Fibroblast of peridontal ligament (primary cell): Measurements from ENCODE around the gene MAMDC2.
A peak's percentile ranks its signal among the peaks of the same experiment; 100 is the strongest.
"Not testable (repeated sequence)": the region's sequence is repeated elsewhere in the genome, so short reads cannot be mapped to it uniquely, and the experiment has no call there.

Experiments
- DNase-seq: peaks from one replicate; pipeline ENCODE4 v3.0.0-alpha.2; 2010; ENCODE audit errors: extremely low read depth

The MAMDC2 gene

DNA sequence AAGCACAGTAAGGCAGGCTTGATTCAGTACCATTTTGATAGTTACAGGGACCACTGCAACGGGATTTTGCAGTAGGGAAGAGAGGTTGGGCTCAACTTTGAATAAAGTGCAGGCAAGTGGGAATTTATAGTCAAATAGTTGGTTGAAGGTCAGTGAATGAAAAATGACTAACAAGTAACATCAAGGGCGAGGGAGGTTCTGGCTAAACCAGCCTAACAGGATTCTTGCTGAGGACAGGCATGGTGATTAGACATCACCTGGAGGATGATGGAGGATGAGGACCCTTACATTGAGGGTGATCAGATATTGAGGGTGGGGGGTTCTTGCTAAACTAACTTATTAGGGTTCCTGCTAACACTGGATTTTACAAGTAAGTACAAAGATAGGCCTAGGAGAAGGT, 149.1 kb downstream of the MAMDC2 start:
- no peak for DNase-seq

DNA sequence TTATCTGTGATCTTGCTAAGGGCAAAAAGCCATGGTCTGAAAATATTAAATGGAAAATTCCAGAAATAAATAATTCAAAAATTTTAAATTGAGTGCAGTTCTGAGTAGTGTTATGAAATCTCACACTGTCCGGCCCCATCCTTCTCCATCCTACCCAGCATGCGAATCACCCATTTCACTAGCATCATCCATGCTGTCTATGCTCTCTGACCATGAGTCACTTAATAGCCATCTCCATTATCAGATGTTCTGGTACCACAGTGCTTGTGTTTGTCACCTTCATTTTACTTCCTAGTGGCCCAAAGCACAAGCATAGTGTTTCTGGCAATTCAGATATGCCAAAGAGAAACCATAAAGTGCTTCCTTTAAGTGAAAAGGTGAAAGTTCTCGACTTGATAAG, 151.8 kb downstream of the MAMDC2 start:
- DNase-seq, result no peak

DNA sequence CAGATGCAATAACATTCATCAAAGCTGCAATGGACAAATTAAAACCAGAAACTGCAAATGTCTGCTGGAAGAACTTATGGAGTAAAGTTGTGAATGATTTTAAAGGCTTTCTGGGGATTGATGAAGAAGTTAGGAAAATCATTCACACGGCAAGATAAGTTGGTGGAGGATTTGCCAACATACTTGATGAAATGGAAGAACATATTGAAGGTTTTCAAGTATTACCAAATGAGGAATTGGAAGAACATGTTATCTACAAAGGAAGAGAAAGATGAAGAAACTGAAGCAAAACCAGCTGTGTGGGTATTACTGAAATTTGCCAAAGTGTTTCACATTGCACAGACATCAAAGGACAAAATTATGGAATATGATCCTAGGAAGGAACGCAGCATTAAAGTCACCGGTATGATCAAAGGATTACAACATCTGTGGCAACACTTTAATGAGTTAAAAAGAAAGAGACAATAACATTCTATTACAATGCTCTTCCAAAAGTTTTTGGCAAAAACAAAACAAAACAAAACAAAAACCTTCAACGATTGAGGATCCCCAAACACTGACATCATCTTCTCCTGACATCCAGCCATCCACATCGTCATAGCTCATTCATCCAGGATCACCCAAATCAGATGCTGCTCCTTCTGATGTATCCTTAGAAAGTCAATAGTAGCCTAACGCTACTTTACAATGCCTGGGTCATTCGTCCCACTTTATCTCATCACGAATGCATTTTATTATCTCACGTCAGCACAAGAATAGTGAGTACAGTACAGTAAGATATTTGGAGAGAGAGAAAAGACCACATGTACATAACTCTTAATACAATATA, 153.8 kb downstream of the MAMDC2 start:
- DNase-seq, result no peak

DNA sequence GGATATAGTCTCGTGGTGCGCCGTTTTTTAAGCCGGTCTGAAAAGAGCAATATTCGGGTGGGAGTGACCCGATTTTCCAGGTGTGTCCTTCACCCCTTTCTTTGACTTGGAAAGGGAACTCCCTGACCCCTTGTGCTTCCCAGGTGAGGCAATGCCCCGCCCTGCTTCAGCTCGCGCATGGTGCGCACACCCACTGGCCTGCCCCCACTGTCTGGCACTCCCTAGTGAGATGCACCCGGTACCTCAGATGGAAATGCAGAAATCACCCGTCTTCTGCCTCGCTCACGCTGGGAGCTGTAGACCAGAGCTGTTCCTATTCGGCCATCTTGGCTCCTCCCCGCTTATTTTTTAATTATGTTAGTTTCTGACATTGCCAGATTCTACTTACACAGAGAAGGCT, 161.1 kb downstream of the MAMDC2 start:
- DNase-seq, result not testable (repeated sequence)

DNA sequence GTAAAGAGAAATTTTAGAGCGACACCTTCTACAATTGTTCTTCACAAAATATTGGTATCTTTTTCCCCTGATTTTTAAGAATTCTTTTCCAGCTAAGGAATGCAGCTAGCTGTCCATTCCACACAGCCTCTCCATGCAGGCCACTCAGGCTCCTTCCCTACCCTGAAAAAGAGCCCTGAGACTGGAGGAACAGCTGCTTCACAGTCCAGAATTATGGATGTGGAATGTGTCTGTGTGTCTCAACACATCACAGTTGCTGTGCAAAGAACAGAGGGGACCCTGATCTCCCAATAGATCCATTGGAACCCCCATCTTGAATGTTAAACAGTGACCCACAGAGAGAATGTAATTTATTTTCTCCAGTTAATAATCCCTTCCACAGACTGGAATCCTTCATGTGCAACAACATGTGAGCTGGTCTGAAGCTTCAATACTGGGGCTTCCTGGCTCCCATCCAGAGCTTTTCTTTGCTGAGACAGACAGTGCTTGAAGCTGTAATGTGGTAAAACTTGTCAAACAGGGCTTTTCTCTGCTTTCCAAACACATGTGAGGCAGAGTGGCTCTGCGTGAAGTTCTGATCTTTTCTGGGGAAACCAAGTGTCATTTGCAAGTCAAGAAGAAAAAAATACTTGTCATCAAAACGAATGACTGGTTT, 161.8 kb downstream of the MAMDC2 start:
- no peak for DNase-seq

DNA sequence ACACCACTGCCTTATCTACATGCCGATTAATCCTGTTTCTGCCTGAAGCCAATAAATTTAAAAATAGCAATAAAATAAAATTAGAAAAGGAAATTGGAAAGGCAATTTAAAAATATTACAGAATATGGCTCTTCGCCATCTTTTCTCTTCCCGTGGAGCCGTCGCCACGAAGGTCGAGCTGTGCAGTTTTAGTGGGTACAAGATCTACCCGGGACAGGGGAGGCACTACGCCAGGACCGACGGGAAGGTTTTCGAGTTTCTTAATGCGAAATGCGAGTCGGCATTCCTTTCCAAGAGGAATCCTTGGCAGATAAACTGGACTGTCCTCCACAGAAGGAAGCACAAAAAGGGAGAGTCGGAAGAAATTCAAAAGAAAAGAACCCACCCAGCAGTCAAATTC, 173.4 kb downstream of the MAMDC2 start:
- no peak for DNase-seq

DNA sequence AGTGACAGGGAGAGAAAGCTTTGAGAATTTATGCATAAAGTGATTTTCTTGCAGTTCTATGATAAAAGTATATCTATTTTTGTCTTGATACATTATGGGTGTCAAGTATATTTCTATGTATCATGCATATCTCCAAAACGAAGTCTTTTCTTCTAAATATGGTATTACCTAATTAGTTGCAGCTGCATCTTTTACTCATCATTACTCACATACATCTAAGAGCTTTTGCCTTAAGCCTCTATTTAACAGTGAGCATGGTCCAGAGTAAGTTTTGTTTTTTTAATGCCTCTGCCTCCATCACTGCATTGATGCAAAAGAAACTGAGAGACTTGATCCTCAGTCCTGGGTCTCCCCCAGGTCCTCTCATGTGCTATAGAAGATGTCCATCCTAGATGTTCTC, 175.1 kb downstream of the MAMDC2 start:
- DNase-seq, result peak; percentile 80

DNA sequence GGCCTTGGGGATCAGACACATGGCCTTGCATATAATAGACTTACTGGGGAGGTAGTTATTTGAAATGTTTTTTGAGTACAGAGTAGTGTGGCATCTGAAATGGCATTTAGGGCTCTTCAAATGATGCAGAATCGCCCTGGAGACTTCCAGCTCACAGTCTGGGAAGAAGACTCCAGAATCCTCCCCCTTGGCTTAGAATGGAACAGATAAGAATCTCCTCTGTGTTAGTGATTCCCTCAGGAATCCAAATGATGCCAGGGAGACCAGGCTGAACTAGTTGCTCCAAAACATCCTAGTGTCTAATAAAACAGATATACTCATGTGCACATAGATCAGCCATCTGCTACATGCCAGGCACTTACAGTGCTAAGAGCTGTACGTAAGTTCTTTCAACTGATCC, 176.6 kb downstream of the MAMDC2 start:
- DNase-seq, result no peak

DNA sequence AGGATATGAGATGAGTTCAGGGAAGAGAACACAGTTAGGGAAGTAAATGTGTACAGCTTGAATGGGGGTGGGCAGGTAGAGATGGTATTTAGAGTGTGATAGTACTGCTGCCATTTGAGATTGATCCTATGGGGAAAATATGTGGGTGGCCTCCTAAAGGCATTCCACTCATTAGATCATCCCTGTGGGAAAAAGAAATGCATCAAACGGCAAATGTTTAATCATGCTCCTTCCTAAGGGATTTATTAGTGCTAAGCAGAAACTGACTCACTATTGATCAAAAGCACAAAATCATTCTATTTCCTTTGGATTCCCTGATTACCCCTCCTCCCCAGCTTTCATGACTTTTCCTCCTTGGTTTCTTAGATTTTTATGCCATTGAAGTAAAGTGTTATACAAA, 178.7 kb downstream of the MAMDC2 start:
- no peak for DNase-seq

DNA sequence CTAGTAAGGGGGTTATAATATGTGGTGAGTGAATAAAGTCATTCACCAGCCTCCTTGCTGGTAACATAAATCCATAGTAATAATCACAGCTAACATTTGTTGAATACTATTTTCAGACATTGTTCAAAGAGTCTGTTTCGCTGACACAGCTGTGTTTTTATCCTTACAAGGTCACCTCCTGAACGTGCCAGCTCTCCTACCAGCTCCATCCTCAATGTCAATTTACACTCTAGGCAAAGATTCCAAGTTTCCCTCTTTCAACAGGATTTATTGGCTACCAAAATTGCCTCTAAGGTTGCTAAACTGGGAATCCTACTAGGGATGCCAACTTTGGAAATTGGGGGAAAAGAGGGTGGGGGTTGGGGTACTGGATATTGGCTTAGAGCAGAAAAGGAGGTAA, 184.5 kb downstream of the MAMDC2 start:
- DNase-seq, result no peak

DNA sequence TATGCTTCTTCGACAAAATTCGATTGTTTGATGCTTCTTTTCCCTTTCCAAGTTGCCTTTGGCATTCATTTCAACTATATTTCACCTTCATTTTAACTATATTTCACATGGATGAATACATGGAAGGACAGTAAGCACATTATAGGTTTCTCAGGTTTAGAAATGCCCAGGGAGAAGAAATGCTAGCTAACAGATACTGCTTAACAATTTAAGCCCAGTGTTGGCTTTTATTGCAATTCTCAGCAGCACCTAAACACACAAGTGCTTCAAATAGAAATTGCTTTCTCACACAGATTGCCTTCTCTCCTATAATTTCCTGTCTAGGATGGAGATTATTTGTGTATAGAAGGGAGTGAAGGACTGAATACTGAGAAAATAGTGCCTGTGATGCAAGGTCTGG, 185.0 kb downstream of the MAMDC2 start:
- DNase-seq, result no peak

DNA sequence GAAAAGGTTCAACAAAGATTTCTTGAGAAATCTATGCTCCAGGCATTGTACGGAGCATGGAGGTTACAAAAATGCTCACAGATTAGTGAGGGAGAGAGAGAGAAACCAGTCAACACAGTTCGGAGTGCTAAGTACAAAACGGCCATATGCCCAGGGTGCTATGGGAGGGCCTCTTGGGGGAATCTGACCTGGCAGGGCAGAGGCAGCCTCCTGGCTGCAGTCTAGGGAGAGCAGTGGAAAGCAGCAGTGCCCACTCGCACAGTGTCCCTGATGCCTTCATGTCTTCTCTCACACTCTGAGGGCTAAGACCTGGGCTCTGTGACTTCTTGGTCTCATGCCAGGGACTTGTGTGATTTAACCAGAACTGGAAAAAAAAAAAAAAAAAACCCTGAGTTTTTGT, 185.4 kb downstream of the MAMDC2 start:
- no peak for DNase-seq

DNA sequence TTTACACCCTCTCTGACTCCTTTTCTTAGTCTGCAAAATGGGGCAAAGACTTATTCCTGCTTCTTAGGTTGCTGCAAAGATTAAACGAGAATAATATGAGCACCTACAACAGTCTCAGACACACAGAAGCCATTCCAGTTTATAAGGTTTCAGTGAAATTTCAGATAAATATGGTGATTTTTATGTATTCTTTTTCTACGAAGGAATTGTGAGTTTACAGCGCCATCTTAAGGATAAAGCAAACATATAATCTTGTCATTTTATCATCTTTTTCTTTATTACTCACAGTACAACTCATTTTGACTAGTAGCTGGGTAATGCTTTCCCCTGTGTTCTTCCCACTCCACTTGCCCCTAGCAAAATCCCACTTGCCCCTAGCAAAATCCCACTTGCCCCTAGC, 185.9 kb downstream of the MAMDC2 start:
- peak; percentile 77 for DNase-seq

DNA sequence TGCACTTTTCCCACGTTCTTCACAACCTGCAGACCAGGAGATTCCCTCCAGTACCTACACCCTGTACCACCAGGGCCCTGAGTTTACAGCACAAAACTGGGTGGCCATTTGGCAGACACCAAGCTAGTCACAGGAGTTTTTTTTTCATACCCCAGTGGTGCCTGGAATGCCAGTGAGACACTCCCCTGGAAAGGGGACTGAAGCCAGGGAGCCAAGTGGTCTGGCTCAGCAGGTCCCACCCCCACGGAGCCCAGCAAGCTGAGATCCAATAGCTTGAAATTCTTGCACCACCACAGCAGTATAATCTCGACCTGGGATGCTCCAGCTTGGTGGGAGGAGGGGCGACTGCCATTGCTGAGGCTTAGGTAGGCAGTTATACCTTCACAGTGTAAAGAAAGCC, 188.8 kb downstream of the MAMDC2 start:
- no peak for DNase-seq

DNA sequence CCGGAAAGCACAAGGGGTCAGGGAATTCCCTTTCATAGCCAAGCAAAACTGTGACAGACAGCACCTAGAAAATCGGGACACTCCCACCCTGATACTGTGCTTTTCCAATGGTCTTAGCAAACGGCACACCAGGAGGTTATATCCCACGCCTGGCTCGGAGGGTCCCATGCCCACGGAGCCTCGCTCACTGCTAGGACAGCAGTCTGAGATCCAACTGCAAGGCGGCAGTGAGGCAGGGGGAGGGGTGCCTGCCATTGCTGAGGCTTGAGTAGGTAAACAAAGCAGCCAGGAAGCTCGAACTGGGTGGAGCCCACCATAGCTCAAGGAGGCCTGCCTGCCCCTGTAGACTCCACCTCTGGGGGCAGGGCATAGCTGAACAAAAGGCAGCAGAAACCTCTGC, 190.6 kb downstream of the MAMDC2 start:
- not testable (repeated sequence) for DNase-seq

DNA sequence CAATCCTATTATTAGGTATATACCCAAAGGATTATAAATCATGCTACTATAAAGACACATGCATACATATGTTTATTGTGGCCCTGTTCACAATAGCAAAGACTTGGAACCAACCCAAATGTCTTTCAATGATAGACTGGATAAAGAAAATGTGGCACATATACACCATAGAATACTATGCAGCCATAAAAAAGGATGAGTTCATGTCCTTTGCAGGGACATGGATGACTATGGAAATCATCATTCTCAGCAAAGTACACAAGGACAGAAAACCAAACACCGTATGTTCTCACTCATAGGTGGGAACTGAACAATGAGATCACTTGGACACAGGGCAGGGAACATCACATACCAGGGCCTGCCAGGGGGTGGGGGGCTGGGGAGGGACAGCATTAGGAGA, 202.3 kb downstream of the MAMDC2 start:
- DNase-seq, result not testable (repeated sequence)

DNA sequence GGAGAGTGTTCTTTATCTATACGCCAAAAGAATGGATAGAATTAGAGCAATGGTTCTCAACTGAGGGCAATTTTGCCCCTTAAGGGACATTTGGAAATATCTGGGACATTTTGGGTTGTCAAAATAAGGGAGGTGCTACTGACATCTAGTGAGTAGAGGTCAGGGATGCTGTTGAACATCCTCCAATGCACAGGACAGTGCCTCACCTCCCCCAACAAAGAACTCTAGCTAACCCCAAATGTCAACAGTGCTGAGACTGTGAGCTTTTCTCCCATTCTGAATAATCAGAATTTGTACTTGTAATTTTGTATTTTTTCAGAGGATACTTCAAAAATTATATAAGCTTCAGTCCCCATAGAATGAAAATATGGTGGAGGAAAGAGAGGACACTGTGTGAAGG, 206.6 kb downstream of the MAMDC2 start:
- no peak for DNase-seq

DNA sequence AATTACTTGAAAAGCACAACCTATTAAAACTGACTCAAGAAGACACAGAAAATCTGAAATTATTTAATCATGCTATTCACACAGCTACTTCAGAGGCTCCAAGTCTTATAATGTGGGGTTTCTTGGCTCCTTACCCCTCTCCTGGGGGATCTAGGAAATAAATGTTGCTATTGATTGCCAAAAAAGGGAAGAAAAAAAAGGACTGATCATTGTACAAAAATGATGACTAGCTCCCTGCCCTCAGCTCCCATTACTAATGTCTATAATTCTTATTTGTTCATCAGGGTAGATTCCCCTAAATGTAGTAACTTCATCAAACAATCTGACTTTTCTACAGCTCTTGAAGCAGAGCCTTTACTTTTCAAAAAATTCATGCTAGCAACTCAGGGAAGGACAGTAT, 211.8 kb downstream of the MAMDC2 start:
- DNase-seq, result peak; percentile 25

DNA sequence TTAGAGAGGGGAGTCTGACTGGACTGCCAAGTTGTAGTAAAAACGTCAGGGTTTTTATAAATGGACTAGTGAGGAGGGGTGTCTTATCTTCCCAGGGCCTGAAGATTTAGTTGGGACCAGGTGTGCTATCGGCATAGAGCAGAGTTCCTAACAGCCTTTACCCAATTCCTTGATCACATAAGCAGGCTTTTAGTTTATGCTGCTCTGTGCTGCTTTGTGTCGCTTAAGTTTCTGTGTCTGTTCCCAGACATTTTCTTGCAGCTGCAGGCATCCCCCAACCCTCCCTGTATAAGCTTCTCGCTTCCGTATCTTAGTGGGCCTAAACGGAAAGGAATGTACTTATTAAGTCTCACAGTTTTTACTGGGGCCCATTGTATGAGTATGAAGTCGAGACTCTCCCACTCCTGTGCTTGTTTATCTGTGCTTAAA, 212.5 kb downstream of the MAMDC2 start:
- DNase-seq, result peak; percentile 57

DNA sequence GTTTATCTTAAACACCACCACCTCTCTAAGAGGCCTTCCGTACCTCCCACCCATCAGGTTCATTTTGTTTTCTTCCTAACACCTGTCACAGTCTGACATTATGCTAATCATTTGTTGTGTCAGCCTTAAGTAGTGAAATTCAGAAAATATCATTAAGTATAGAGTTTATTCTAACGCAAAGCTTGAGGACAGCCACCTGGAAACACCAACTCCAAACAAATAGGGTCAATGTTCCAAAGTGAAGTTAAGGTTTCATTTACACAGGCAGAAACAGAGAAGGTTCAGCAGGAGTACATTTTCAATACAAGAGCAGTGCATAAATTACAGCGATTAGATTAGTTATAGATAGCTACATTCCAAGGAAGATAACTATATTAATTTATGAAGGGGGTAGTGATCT, 213.9 kb downstream of the MAMDC2 start:
- DNase-seq, result no peak

DNA sequence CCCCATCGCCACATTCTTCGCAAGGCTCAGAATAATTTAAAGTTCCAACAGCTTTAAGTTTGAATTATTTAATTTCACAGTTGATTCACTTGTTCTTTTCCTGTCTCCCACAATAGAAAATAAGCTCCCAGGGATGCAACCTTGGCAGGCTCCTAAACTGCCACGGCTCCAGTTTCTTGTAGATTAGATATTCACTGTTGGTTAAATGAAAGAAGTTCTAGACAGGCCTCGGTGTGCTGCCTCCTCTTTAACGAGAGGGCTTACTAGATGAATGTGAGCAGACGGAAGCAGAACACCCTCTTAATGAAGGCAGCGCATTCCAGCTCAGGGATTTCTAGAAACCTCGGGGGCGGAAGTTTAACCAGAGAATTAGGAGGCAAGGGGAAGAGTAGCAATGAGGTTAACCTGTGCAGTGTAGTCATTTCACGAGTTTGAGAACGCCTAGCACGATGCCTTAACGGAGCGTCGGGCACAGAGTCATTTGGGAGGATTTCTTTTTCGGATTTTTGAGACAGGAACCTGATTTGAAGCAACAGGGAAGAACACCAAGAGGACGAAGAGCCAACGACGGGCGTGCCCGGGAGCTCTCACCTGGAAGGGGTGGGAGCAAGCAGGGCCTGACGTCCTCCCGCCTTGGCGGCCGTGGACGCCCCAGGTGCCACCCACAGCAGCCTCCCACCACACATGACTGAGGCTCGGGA, 214.5 kb downstream of the MAMDC2 start:
- DNase-seq, result peak; percentile 65

DNA sequence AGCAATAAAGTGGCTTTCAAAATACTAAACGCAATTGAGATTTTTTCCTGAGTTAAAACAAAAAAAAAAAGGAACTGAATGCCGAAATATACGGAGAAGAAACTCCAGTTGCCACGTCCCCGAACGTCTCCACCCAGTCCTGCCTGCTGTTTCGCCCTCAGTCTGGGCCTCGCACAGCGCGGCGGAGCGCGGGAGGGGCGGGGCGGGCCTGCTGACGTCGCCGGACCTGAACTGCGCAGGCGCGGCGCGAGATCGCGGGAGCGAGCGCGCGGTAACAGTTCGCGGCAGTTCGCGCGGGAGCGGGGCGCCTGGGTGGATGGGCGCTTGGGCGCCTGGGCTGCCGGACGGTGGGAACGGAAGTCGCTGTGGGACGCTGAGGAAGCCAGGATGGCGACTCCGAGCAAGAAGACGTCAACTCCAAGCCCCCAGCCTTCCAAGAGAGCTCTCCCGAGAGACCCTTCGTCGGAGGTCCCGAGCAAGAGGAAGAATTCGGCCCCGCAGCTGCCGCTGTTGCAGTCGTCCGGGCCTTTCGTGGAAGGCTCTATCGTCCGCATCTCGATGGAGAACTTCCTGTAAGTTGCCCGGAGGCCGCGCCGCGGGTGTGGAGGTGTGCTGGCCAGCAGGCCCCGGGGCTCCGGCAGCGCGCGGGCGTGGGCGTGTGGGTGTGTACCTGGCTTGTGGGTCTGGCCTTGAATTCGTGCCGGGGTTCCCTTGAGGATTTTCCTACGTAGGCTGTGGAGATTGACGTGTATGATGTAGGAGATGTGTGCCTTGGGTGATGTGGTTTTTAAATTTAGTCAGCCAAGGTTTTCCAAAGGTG, 215.3 kb downstream of the MAMDC2 start, which contains the start of gene SMC5:
Gene SMC5 (plus strand): TSS at position 287 of the 820 bp plus-strand sequence. CDS start 101 bp downstream, at position 388.
- DNase-seq, result peak; percentile 91
